Peyer's patch (tissue), 4 donors: ENCODE data around the gene NOTCH2.

Source experiments
- CTCF ChIP-seq, 6 experiments: fragments of 450-650 bp in 4 of 6; fragments of 200-600 bp in 2 of 6; sonication (generic) in 1 of 6; IDR thresholded peaks; one replicate each; pipeline ENCODE4 v1.5.1; 2017 to 2019; ENCODE audit warnings: antibody characterized with exemption in 6 of 6, mild to moderate bottlenecking in 3 of 6, moderate library complexity in 1 of 6
- POLR2A ChIP-seq, 2 donors: fragments of 450-650 bp; IDR thresholded peaks; one replicate each; pipeline ENCODE4 v1.5.1; 2017; ENCODE audit warnings: antibody characterized with exemption in 2 of 2, mild to moderate bottlenecking in 2 of 2, moderate library complexity in 2 of 2

- no peak for TF ChIP-seq CTCF (IDR thresholded peaks at IDR 0.05)
- no peak for TF ChIP-seq POLR2A (IDR thresholded peaks at IDR 0.05)
Measured at GRCh38 chr1:119935373-119935772, 134.1 kb downstream of the NOTCH2 start.
